Measurements from ENCODE around the gene FBXW8. TPM values are rescaled to one million over a fixed set of nuclear protein-coding genes. Genes with fewer than 3 reads are reported as not detected.

Gene FBXW8
- total RNA-seq, 1 experiment from 2014 or later = 15.3 TPM

DNA sequence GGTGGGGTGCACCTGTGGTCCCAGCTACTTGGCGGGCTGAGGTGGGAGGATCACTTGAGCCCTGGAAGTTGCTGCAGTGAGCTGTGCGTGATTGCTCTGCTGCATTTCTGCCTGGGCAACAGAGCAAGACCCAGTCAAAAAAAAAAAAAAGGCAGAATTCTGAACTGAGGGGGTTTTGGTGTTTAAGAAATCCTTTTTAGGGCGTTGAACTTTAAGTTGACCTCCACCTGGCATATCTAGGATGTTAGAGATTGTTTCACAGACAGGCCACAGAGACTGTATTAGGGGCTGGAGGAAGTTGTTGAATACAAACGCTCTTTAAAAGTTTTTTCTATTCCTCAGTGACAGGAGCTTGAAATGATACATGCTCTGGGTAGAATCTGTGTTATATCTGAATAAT is 60.5 kb downstream of the FBXW8 start:
- Histone ChIP-seq H3K27ac (ENCODE audit: insufficient read length, low read depth, low read length) (no peak overlapping the region), H3K56ac (ENCODE audit: insufficient read length, low read depth, low read length) (no peak overlapping the region), H3K27me3 (ENCODE audit: insufficient read depth, low read length) (no peaks in the 10 kb centered on the region), H2BK12ac (ENCODE audit: insufficient read length, low read depth, low read length) (no peak overlapping the region), H4K91ac (ENCODE audit: insufficient read length, low read depth, low read length) (no peak overlapping the region), H3K79me1 (ENCODE audit: insufficient read depth, low read depth, low read length, poor library complexity, severe bottlenecking) (no peaks in the 10 kb centered on the region), H3K18ac (ENCODE audit: insufficient read length, low read depth, low read length) (no peak overlapping the region), H3K9ac (ENCODE audit: extremely low read depth, insufficient read length, low read length) (no peak overlapping the region), H3K4me2 (ENCODE audit: insufficient read depth, insufficient read length, low read length) (no peak overlapping the region), H4K5ac (ENCODE audit: insufficient read length, low read depth, low read length) (no peak overlapping the region), H2AK5ac (ENCODE audit: insufficient read length, low read length) (no peak overlapping the region), H2BK15ac (ENCODE audit: low read depth, low read length) (no peak overlapping the region), H2AFZ (ENCODE audit: low read length) (no peak overlapping the region), H3K9me3 (ENCODE audit: control insufficient read depth, low read depth, low read length) (no peaks in the 10 kb centered on the region), H3K79me2 (ENCODE audit: insufficient read depth, low read length) (no peaks in the 10 kb centered on the region), H3K4ac (ENCODE audit: low read depth, low read length) (no peak overlapping the region), H3T11ph (ENCODE audit: low read length) (no peak overlapping the region), H3K23ac (ENCODE audit: insufficient read length, low read depth, low read length) (no peak overlapping the region), H3K14ac (ENCODE audit: insufficient read depth, low read length) (no peak overlapping the region), H4K8ac (replicated peaks; ENCODE audit: insufficient read length, low read depth, low read length) (no peak overlapping the region), H2BK120ac (ENCODE audit: low read depth, low read length, poor library complexity, severe bottlenecking) (no peak overlapping the region), H3K4me1 (ENCODE audit: insufficient read depth, low read length) (no peaks in the 10 kb centered on the region), H3K23me2 (ENCODE audit: insufficient read length, low read depth, low read length, poor library complexity, severe bottlenecking) (no peaks in the 10 kb centered on the region), H2BK20ac (ENCODE audit: low read depth, low read length, poor library complexity, severe bottlenecking) (no peak overlapping the region), H4K20me1 (ENCODE audit: control insufficient read depth, insufficient read depth, insufficient read length) (no peaks in the 10 kb centered on the region), H2BK5ac (ENCODE audit: insufficient read length, low read length) (no peak overlapping the region)
- H3K36me3 Mint-ChIP-seq (ENCODE audit: insufficient read depth in 1 of 3, low read depth in 3 of 3) = peaks cover 12 to 21% (median 15%) of the 10 kb centered on the region in 3 experiments; a peak in 6 of 7 replicates
- no peak overlapping the region; a peak in 1 of 7 replicates for H3K27ac Mint-ChIP-seq
- no peaks in the 10 kb centered on the region for H3K27me3 Mint-ChIP-seq (ENCODE audit: low read depth)
- DNase-seq = no peak
- no peak overlapping the region for H3K4me3 Mint-ChIP-seq
- no peaks in the 10 kb centered on the region for H3K9me3 Mint-ChIP-seq
- no CpG with 5 or more reads among the region's 4 CpGs for WGBS (ENCODE audit: extremely low coverage, insufficient read length, low lambda C conversion rate)
- peaks cover 3 to 15% of the 10 kb centered on the region in 2 experiments; a peak in 3 of 4 replicates for H3K4me1 Mint-ChIP-seq
- no peak for TF ChIP-seq CTCF (conservative IDR thresholded peaks at IDR 0.05)
